Neural cell (in vitro differentiated cells): ENCODE results near the gene PPM1J.

Source experiments
- CTCF ChIP-seq: fragments of 450-650 bp; IDR thresholded peaks from 2 replicates; pipeline ENCODE4 v1.5.1; 2014; ENCODE audit warnings: antibody characterized with exemption, mild to moderate bottlenecking, moderate library complexity; ENCODE audit not compliant: poor library complexity, severe bottlenecking
- TAF1 ChIP-seq: IDR thresholded peaks from 2 replicates; pipeline ENCODE4 v1.6.1; 2012; ENCODE audit warnings: low read depth

- TF ChIP-seq CTCF (no peak), TAF1 (no peak)
Measured at GRCh38 chr1:112715264-112716053, at the start of gene PPM1J.
